BE2C (cell line): Measurements from ENCODE around the gene FASTKD3.

Experiments
- DNase-seq: peaks from one replicate; pipeline ENCODE4 v3.0.0-alpha.2; 2020
- H3K27me3 ChIP-seq: fragments of 250-450 bp; sonication (Bioruptor Pico); 2 replicates; pipeline ENCODE4 v1.5.1; 2020; ENCODE audit warnings: mild to moderate bottlenecking
- H3K36me3 ChIP-seq: fragments of 250-450 bp; sonication (Bioruptor Pico); 2 replicates; pipeline ENCODE4 v1.5.1; 2020; ENCODE audit warnings: mild to moderate bottlenecking
- H3K4me1 ChIP-seq: fragments of 250-450 bp; sonication (Bioruptor Pico); 2 replicates; pipeline ENCODE4 v1.5.1; 2020
- H3K4me3 ChIP-seq: 2 replicates; pipeline ENCODE4 v1.5.1; 2011; ENCODE audit warnings: low read depth, low read length
- H3K9me3 ChIP-seq: fragments of 250-450 bp; sonication (Bioruptor Pico); 2 replicates; pipeline ENCODE4 v1.5.1; 2020
- TF ChIP-seq, protein P1 (sequence below): IDR thresholded peaks from 2 replicates; pipeline ENCODE4 v1.5.1; 2012; ENCODE audit warnings: mild to moderate bottlenecking, low read depth, low read length

The FASTKD3 gene

GRCh38 chr5:7822449-7822848 lies 46.4 kb downstream of the FASTKD3 start:
- Histone ChIP-seq H3K4me1 (no peaks in the 10 kb centered on the region), H3K9me3 (no peaks in the 10 kb centered on the region), H3K36me3 (no peaks in the 10 kb centered on the region), H3K4me3 (no peak overlapping the region), H3K27me3 (0 out of 2 replicates have a peak, but pooled peaks cover 9% of the 10 kb centered on the region)
- DNase-seq = no peak
- TF ChIP-seq, protein P1, sequence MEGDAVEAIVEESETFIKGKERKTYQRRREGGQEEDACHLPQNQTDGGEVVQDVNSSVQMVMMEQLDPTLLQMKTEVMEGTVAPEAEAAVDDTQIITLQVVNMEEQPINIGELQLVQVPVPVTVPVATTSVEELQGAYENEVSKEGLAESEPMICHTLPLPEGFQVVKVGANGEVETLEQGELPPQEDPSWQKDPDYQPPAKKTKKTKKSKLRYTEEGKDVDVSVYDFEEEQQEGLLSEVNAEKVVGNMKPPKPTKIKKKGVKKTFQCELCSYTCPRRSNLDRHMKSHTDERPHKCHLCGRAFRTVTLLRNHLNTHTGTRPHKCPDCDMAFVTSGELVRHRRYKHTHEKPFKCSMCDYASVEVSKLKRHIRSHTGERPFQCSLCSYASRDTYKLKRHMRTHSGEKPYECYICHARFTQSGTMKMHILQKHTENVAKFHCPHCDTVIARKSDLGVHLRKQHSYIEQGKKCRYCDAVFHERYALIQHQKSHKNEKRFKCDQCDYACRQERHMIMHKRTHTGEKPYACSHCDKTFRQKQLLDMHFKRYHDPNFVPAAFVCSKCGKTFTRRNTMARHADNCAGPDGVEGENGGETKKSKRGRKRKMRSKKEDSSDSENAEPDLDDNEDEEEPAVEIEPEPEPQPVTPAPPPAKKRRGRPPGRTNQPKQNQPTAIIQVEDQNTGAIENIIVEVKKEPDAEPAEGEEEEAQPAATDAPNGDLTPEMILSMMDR = no peak

GRCh38 chr5:7816535-7816901 lies 52.3 kb downstream of the FASTKD3 start:
- TF ChIP-seq, protein P1 = no peak
- 0 out of 2 replicates have a peak, but pooled peaks cover 1% of the 10 kb centered on the region for H3K27me3 ChIP-seq
- H3K4me3 ChIP-seq = no peak overlapping the region
- no peaks in the 10 kb centered on the region for H3K36me3 ChIP-seq
- no peak for DNase-seq
- no peaks in the 10 kb centered on the region for H3K9me3 ChIP-seq
- no peaks in the 10 kb centered on the region for H3K4me1 ChIP-seq

- Histone ChIP-seq H3K4me1 (no peaks in the 10 kb centered on the region), H3K4me3 (no peak overlapping the region), H3K27me3 (no peaks in the 10 kb centered on the region), H3K9me3 (no peaks in the 10 kb centered on the region), H3K36me3 (no peaks in the 10 kb centered on the region)
- DNase-seq = peak; percentile 77
- TF ChIP-seq, protein P1 = peak; percentile 81
Measured at GRCh38 chr5:7815892-7816534, 52.8 kb downstream of the FASTKD3 start.

DNA sequence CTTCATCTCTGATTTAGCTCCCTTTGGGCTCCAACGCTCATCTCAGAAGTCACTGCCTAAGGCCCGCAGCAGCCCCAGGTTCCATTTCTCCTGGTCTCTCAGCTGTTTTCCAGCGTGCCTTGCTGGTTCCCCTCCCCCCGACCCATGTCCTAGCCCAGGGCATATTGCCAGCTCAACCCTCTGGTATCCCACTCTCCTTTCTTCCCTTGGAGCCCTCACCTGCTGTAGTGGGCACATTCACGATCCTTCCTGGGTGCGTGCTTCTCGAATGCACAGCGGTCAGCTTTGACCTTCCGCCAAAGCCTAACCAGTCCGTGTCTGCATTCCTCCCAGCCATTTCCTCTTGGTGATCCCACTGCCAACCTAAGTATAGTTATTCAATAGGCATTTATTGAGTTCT lies 54.0 kb downstream of the FASTKD3 start:
- no peak overlapping the region for H3K4me3 ChIP-seq
- H3K36me3 ChIP-seq = no peaks in the 10 kb centered on the region
- H3K4me1 ChIP-seq = no peaks in the 10 kb centered on the region
- no peaks in the 10 kb centered on the region for H3K9me3 ChIP-seq
- DNase-seq = no peak
- no peaks in the 10 kb centered on the region for H3K27me3 ChIP-seq
- TF ChIP-seq, protein P1 = no peak

DNA sequence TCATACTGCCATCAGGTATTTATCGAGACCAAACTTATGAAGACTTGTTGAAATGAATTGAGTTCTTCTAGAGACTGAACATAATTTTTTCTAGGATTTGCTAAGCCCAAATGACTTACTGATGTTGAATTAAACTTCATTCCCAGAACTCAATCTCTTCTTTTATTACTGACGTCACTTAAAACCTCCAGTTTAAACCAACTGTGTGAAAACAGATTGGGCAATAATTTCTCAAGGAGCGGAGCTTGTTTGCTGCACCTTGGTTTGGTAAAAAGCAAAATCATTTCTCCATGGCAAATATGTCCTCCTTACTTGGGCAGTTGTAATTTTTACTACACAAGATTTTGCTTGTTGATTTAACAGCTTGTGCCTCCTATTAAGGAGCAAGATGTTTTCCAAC lies 55.3 kb downstream of the FASTKD3 start:
- Histone ChIP-seq H3K9me3 (no peaks in the 10 kb centered on the region), H3K36me3 (no peaks in the 10 kb centered on the region), H3K4me1 (no peaks in the 10 kb centered on the region), H3K27me3 (no peaks in the 10 kb centered on the region), H3K4me3 (no peak overlapping the region)
- TF ChIP-seq, protein P1 = no peak
- no peak for DNase-seq

GRCh38 chr5:7813007-7813406 lies 55.8 kb downstream of the FASTKD3 start:
- DNase-seq = no peak
- Histone ChIP-seq H3K4me3 (no peak overlapping the region), H3K36me3 (no peaks in the 10 kb centered on the region), H3K27me3 (no peaks in the 10 kb centered on the region), H3K9me3 (no peaks in the 10 kb centered on the region), H3K4me1 (no peaks in the 10 kb centered on the region)
- TF ChIP-seq, protein P1 = no peak
